Fibroblast of skin of scalp (primary cell): ENCODE data around the gene KIT.
A peak's percentile ranks its signal among the peaks of the same experiment; 100 is the strongest.

ENCODE experiments used
- DNase-seq: peaks from one replicate; pipeline ENCODE4 v3.0.0-alpha.2; 2013

KIT gene

DNA sequence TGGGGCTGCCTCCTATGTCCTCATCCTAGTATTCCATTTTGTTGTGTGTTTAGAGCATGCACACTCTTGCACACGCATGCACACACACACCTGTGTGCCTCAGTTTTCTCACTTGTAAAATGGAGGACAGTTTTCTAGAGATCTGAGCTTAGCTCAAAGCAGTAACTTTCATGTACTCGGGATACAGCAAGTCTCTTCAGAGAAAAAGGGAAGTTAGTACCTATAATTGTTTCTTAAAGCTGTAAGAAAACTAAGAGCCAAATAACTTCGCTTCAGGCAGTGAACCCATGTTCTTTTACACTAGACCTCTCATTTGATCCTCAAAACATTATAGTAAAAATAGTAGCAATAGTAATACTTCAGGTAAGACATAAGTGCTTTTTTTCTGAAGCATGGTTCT is 49.6 kb downstream of the KIT start:
- DNase-seq: no peak

GRCh38 chr4:54708339-54709279 is 50.9 kb downstream of the KIT start:
- no peak for DNase-seq

DNA sequence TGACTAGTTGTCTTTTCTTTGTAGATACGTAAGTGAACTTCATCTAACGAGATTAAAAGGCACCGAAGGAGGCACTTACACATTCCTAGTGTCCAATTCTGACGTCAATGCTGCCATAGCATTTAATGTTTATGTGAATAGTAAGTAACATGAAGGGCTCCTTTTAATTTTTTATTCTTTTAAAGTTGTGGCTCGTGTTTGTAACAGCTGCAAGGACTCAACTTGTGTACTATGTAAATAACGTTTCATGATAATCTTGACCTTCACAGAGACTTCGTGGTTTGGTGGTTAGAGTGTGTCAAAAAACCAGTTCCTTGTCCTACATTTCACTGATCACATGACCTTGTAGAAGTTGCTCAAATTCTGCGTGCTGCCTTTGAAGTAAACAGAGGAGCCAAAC is 51.6 kb downstream of the KIT start:
- DNase-seq: no peak

- no peak for DNase-seq
These were observed 54.4 kb downstream of the KIT start for GRCh38 chr4:54712206-54712605.

DNA sequence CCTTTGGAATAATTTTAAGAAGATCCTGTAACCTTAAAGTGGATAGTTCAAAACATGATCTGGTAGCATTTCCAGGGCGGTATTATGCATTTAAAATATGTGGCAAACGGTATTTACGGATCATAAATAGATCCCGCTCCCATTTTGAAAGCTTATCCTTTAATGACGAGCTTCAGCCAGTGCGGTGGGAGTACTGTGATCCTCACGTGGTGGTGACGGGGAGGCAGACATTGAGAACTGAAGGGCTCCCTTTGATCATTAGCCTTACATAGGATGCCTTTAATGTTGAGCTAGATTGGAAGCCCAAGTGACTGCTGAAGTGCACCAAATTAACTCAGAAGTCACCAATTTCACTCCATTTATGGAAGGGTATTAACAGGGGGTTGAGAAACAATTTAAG is 56.9 kb downstream of the KIT start:
- no peak for DNase-seq

DNA sequence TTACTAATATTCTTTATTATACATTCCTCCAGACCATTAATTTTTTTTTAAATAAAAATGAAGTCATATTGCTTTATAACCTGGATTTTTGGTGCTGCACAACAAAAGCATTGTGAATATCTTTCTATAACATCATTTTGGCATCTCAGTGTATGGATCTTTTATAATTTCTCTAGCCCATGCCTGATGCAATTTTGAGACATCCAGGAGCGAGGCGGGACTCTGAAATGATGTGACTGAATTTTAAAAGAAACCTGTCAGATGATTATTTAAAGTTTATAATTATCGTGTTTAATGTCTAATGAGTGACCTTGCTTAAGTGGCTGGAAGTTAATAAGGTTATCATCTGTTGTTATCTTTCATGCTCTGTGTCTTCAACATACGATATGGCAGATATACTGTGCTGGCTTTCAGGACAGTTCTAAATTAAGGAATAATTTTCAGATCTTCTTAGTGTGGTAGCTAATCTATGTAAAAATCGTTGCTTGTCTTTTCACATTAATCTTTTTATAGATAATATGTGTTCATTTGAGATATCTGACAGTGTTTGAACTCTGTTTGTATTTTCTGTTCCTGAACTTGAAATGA is 58.8 kb downstream of the KIT start:
- DNase-seq: peak; percentile 16

GRCh38 chr4:54717694-54718093 is 59.9 kb downstream of the KIT start:
- no peak for DNase-seq

DNA sequence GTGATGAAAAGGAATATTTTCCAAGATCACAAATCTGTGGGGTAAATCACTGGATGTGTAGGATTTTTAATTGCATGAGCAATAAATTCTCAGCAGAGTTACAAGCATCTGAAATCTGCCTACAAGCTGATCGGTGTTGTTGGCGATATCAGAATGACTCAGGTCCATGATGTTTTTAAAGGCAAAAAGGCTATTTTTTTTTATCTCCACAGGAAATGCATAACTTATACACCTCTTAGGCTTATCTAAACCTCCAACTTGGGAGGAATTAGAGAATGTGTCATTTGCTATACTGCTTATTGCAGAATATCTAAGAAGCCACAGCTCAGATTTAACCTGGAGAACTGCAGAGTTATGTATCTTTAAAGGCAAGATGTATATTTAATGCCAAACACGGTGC is 61.6 kb downstream of the KIT start:
- DNase-seq: peak; percentile 5

DNA sequence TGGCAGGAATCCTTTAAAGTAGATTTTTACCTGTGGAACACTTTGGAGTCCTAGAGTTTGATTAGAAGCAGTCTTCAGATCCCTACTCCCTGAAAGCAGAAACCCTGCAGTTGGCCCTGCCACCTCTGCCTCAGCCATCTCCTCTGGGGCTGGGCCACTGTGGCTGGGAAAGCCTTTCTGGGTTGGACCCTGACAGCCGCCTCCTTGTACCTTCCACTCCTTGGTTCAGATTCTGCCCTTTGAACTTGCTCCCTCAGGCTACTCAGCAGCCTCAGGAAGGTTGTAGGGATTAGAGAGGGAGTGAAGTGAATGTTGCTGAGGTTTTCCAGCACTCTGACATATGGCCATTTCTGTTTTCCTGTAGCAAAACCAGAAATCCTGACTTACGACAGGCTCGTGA is 65.5 kb downstream of the KIT start:
- no peak for DNase-seq

- DNase-seq: no peak
These were observed 66.1 kb downstream of the KIT start for GRCh38 chr4:54723820-54724219.

DNA sequence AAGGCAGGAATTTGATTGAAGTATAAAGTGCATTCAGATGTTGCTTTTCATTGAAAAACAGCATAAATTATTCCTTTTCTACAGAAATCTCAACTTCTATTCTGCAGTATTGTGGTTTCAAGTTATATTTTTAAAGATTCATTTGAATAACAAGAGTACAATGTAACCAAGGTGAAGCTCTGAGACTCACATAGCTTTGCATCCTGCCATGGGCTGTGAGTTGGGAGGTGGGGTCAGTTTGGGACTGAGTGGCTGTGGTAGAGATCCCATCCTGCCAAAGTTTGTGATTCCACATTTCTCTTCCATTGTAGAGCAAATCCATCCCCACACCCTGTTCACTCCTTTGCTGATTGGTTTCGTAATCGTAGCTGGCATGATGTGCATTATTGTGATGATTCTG is 69.2 kb downstream of the KIT start:
- no peak for DNase-seq

- no peak for DNase-seq
These were observed 69.6 kb downstream of the KIT start for GRCh38 chr4:54727346-54727745.

DNA sequence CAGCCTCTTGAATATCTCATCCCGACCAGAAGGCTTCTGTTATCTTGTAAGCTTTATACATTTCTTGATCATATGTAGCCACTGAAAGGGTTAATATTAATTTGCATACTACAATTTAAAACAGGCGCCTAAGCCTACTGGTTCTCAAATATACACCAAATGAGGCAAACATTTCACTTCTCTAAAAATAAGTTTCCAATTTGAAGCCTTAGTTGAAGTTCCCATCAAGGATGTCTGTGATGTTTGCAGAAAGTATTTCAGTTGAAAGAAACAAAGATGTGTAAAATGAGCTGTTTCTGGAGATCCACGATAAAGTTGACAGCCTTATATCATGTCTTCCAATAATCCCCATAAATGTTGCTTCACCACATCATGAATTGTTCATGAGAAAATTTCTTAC is 70.6 kb downstream of the KIT start:
- DNase-seq: no peak

DNA sequence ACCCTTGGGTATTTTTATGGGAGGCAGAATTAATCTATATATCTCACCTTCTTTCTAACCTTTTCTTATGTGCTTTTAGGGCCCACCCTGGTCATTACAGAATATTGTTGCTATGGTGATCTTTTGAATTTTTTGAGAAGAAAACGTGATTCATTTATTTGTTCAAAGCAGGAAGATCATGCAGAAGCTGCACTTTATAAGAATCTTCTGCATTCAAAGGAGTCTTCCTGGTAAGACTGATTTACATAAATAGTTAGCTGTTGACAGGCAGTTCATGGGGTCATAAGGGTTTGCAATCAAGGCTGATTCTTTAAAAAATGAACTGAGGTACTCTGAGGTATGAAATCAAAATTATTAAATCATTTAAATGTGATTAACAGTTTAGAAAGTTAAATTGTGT is 71.5 kb downstream of the KIT start:
- DNase-seq: no peak

GRCh38 chr4:54730581-54730980 is 72.8 kb downstream of the KIT start:
- no peak for DNase-seq

DNA sequence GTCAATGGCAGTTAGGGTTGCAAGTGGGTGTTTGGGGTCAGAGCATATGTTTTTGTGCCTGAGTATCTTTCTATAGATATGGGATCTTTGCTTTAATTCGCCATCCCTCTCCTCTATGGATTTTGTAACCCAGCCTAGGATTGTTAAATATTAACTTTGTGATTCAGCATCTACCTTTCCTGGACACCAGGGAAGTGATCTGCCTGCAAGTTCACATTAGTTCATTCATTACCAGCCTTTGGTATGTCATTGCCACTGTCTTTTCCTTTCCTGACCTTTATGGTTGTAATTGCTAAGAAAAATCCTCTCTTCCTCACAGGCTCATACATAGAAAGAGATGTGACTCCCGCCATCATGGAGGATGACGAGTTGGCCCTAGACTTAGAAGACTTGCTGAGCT is 73.8 kb downstream of the KIT start:
- no peak for DNase-seq

DNA sequence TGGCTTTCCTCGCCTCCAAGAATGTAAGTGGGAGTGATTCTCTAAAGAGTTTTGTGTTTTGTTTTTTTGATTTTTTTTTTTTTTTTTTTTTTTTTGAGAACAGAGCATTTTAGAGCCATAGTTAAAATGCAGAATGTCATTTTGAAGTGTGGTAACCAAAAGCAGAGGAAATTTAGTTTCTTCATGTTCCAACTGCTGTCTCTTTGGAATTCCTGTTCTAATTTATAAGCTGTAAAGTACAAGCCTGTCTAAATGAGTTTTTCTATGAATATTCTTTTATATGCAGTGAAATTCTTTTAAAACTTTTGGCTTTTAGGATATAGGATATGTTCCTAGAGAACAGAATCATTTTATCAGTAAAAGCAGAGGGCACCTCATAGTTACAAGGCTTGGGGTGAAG is 74.2 kb downstream of the KIT start:
- no peak for DNase-seq

- no peak for DNase-seq
These were observed 79.7 kb downstream of the KIT start for GRCh38 chr4:54737421-54737820.

GRCh38 chr4:54741202-54741601 is 83.4 kb downstream of the KIT start:
- DNase-seq: no peak

DNA sequence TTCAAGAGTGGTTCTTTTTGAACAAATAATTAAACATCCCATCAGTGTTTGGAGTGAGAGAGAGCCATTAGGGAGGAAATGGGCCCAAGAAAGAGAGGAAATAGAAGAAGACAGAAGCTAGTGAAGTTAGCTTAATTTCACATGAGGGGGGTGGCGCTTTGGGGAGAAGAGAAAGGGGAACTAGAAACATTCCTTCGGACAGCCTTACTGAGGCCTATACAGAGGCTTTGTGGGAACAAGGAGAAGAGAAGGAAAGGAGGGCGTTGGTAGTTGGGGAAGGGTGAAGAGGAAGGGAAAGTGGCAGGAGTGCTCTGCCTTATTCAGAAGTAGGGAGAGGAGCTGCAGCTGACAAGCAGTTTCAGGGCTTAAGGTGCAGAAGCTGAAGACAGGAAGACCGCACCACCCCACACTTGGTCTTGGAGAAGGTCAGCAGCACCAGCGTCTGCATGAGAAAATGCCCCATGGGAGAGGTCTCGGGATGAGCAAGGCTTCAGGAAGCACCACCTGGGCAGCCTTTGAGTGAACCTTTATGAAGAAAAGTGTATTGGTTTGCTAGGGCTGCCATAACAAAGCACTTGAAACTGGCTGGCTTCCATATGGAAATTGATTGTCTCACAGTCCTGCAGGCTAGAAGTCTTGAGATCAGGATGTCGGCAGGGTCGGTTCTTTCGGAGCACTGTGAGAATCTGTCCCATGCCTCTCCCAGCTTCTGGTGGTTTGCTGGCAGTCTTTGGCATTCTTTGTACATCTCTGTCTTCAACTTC is 85.1 kb downstream of the KIT start:
- DNase-seq: no peak

GRCh38 chr4:54743562-54743961 is 85.8 kb downstream of the KIT start:
- DNase-seq: no peak

DNA sequence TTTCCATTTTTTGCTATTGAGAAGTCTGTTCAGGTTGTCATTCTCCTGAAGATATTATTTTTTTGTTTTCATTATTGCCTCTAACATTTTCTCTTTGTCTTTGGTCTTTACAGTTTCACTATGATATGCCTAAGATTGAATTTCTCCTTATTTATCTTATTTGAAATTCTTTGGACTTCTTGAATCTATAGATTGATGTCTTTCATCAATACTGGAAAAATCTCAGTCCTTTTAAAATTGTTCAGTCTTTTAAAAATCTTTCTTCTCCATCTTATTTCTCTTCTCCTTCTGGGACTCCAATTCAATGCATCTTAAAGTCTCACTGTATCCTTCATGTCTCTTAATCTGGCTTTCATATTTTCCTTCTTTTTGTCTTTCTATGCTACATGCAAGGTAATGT is 86.7 kb downstream of the KIT start:
- DNase-seq: no peak

GRCh38 chr4:54745031-54745770 is 87.4 kb downstream of the KIT start:
- DNase-seq: peak; percentile 29
